ENCODE results near the gene CNBP.
"Not testable (repeated sequence)": the region's sequence is repeated elsewhere in the genome, so short reads cannot be mapped to it uniquely, and the experiment has no call there.

DNA sequence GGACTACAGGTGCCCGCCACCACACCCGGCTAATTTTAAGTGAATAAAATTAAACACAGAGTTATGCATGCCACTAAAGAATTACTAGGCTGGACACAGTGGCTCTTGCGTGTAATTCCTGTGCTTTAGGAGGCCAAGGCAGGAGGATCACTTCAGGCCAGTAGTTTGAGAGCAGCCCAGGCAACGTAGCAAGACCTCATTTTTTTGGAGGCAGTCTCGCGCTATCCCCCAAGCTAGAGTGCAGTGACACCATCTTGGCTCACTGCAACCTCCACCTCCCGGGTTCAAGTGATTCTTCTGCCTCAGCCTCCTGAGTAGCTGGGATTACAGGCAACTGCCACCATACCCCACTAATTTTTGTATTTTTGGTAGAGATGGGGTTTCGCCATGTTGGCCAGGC, 18.1 kb downstream of the CNBP start:
- not testable (repeated sequence) for TF ChIP-seq ZZZ3 (IDR thresholded peaks at IDR 0.05; ENCODE audit: control insufficient read depth, insufficient read length, low read depth); RAD21 (IDR thresholded peaks at IDR 0.05; ENCODE audit: insufficient read depth, low read depth, low read length); POLR2AphosphoS5 (IDR thresholded peaks at IDR 0.05; ENCODE audit: low read length); ZBED1 (IDR thresholded peaks at IDR 0.05; ENCODE audit: borderline replicate concordance); CHD4 (IDR thresholded peaks at IDR 0.05); TCF12 (IDR thresholded peaks at IDR 0.05; ENCODE audit: low read depth, low read length); EP300 (IDR thresholded peaks at IDR 0.05; ENCODE audit: borderline replicate concordance in 1 of 2, control insufficient read depth in 1 of 2, low read depth in 2 of 2, low read length in 2 of 2); ESRRA (IDR thresholded peaks at IDR 0.05; ENCODE audit: low read length); CEBPB (IDR thresholded peaks at IDR 0.05; ENCODE audit: borderline replicate concordance in 1 of 2, low read depth in 2 of 2, low read length in 2 of 2); ZNF274 (IDR thresholded peaks at IDR 0.05; ENCODE audit: insufficient read depth, insufficient read length)
- TF ChIP-seq, protein P1, sequence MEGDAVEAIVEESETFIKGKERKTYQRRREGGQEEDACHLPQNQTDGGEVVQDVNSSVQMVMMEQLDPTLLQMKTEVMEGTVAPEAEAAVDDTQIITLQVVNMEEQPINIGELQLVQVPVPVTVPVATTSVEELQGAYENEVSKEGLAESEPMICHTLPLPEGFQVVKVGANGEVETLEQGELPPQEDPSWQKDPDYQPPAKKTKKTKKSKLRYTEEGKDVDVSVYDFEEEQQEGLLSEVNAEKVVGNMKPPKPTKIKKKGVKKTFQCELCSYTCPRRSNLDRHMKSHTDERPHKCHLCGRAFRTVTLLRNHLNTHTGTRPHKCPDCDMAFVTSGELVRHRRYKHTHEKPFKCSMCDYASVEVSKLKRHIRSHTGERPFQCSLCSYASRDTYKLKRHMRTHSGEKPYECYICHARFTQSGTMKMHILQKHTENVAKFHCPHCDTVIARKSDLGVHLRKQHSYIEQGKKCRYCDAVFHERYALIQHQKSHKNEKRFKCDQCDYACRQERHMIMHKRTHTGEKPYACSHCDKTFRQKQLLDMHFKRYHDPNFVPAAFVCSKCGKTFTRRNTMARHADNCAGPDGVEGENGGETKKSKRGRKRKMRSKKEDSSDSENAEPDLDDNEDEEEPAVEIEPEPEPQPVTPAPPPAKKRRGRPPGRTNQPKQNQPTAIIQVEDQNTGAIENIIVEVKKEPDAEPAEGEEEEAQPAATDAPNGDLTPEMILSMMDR (IDR thresholded peaks at IDR 0.05 in 2 of 3, conservative IDR thresholded peaks at IDR 0.05 in 1 of 3; ENCODE audit: control insufficient read depth in 2 of 3, extremely low read depth in 1 of 3, insufficient read depth in 1 of 3, low read depth in 3 of 3, low read length in 3 of 3), result not testable (repeated sequence)
- TF ChIP-seq, protein P2, sequence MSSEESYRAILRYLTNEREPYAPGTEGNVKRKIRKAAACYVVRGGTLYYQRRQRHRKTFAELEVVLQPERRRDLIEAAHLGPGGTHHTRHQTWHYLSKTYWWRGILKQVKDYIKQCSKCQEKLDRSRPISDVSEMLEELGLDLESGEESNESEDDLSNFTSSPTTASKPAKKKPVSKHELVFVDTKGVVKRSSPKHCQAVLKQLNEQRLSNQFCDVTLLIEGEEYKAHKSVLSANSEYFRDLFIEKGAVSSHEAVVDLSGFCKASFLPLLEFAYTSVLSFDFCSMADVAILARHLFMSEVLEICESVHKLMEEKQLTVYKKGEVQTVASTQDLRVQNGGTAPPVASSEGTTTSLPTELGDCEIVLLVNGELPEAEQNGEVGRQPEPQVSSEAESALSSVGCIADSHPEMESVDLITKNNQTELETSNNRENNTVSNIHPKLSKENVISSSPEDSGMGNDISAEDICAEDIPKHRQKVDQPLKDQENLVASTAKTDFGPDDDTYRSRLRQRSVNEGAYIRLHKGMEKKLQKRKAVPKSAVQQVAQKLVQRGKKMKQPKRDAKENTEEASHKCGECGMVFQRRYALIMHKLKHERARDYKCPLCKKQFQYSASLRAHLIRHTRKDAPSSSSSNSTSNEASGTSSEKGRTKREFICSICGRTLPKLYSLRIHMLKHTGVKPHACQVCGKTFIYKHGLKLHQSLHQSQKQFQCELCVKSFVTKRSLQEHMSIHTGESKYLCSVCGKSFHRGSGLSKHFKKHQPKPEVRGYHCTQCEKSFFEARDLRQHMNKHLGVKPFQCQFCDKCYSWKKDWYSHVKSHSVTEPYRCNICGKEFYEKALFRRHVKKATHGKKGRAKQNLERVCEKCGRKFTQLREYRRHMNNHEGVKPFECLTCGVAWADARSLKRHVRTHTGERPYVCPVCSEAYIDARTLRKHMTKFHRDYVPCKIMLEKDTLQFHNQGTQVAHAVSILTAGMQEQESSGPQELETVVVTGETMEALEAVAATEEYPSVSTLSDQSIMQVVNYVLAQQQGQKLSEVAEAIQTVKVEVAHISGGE (CRISPR knock-in tag; IDR thresholded peaks at IDR 0.05), result not testable (repeated sequence)

Data from GM12878 (cell line).